PC-9 (cell line): Measurements from ENCODE around the gene PER2. TPM values are rescaled to one million over a fixed set of nuclear protein-coding genes. Genes with fewer than 3 reads are reported as not detected.

Experiments
- BruUV-seq: library from RNA; stranded (reverse); fragments of 400-500 nt; replicated peaks from 2 replicates; lab custom pipeline; 2021; lab: Mats Ljungman, UMichigan
- CTCF ChIA-PET: fragments of 300-600 bp; sonication (Branson Sonifier 250); formaldehyde crosslinking; loops from one replicate; lab custom pipeline; 2022; ENCODE audit warnings: antibody characterized with exemption; lab: Charles Lee
- POLR2A ChIA-PET: fragments of 300-600 bp; sonication (Branson Sonifier 250); formaldehyde crosslinking; loops from one replicate; lab custom pipeline; 2022; ENCODE audit warnings: antibody characterized with exemption; ENCODE audit not compliant: unreplicated experiment; lab: Charles Lee
- DNase-seq, 2 experiments: peaks; one replicate each; pipeline versions ENCODE4 v3.0.0 to v3.0.0-alpha.2; 2015 to 2022; ENCODE audit warnings: mixed read lengths in 1 of 2
- H2AFZ ChIP-seq: fragments of 200-600 bp; sonication (generic); 2 replicates; pipeline ENCODE4 v1.8.1; 2017; ENCODE audit warnings: antibody characterized with exemption
- H3F3A ChIP-seq: fragments of 200-600 bp; sonication (generic); 2 replicates; pipeline ENCODE4 v1.8.1; 2017; ENCODE audit warnings: antibody characterized with exemption, mild to moderate bottlenecking, low read depth; ENCODE audit not compliant: insufficient read depth
- H3K27ac ChIP-seq: fragments of 200-600 bp; sonication (generic); 2 replicates; pipeline ENCODE4 v1.6.1; 2016; ENCODE audit warnings: mixed run types
- H3K27me3 ChIP-seq: fragments of 200-600 bp; sonication (generic); 2 replicates; pipeline ENCODE4 v1.6.1; 2016; ENCODE audit warnings: low read depth, mixed run types; ENCODE audit not compliant: insufficient read depth
- H3K36me3 ChIP-seq: fragments of 200-600 bp; sonication (generic); 2 replicates; pipeline ENCODE4 v1.6.1; 2016; ENCODE audit warnings: low read depth, mixed run types
- H3K4me1 ChIP-seq: fragments of 200-600 bp; sonication (generic); replicated peaks from 2 replicates; pipeline ENCODE4 v1.6.1; 2016; ENCODE audit warnings: mixed run types; ENCODE audit not compliant: insufficient read depth
- H3K4me2 ChIP-seq: fragments of 200-600 bp; sonication (generic); 2 replicates; pipeline ENCODE4 v1.6.1; 2017; ENCODE audit warnings: mixed run types
- H3K4me3 ChIP-seq: fragments of 200-600 bp; sonication (generic); 2 replicates; pipeline ENCODE4 v1.6.1; 2016; ENCODE audit warnings: mixed run types
- H3K79me2 ChIP-seq: fragments of 200-600 bp; sonication (generic); 2 replicates; pipeline ENCODE4 v1.6.1; 2017; ENCODE audit warnings: low read depth, mixed run types
- H3K9me2 ChIP-seq: fragments of 200-600 bp; sonication (generic); 2 replicates; pipeline ENCODE4 v1.8.1; 2017; ENCODE audit warnings: mild to moderate bottlenecking; ENCODE audit not compliant: insufficient read depth
- H3K9me3 ChIP-seq: fragments of 200-600 bp; sonication (generic); 2 replicates; pipeline ENCODE4 v1.8.1; 2016; ENCODE audit warnings: low read depth; ENCODE audit not compliant: insufficient read depth
- H4K20me1 ChIP-seq: fragments of 200-600 bp; sonication (generic); 2 replicates; pipeline ENCODE4 v1.8.1; 2017; ENCODE audit not compliant: insufficient read depth
- CTCF ChIP-seq: fragments of 200-600 bp; sonication (generic); conservative IDR thresholded peaks from 2 replicates; pipeline ENCODE4 v1.6.1; 2017; ENCODE audit warnings: mixed run types, antibody characterized with exemption, mild to moderate bottlenecking, moderate library complexity
- EZH2 ChIP-seq: fragments of 200-600 bp; sonication (generic); IDR thresholded peaks from 2 replicates; pipeline ENCODE4 v1.8.0; 2017; ENCODE audit warnings: antibody characterized with exemption, low read depth
- intact Hi-C: fragments of 100-400 bp; cut with micrococcal nuclease; formaldehyde crosslinking; loops from one replicate; pipeline ENCODE4 v1.10.0; 2022; ENCODE audit not compliant: unreplicated experiment
- total RNA-seq: library from RNA; stranded (reverse); gene quantifications from 2 replicates; pipeline ENCODE4 v1.2.3, GENCODE V29; 2021

Gene PER2
- total RNA-seq, 1 experiment from 2014 or later: 18.9 TPM

DNA sequence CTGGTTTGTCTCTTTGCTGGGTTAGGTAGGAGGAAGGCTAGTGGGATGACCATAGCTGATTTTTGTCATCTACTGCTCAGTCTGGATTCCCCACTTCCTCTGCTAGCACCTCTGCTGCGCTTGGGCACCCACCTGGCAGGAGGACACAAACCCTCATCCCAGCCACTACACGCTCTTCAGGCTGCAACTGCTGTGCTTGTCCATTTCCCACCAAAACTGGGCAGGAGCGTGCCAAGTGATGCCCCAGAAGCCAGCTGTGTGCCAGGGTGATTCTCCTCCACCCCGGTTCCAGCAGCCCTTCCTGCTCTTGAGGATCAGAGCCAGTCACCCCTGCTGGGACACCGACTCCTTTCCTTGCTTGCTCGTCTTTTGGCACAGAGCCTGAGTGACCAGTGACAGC, 15.7 kb upstream of the PER2 start:
- CTCF ChIA-PET: interaction anchor here (0.6 kb wide), 1 partner anchor 439 kb away, joined by 6 read pairs; no protein-coding TSS in a partner anchor
- H3K4me2 ChIP-seq: no peak overlapping the region
- no peak for DNase-seq
- H3F3A ChIP-seq: no peaks in the 10 kb centered on the region
- no peaks in the 10 kb centered on the region for H3K36me3 ChIP-seq
- H4K20me1 ChIP-seq: no peaks in the 10 kb centered on the region
- H3K9me3 ChIP-seq: no peaks in the 10 kb centered on the region
- no peak overlapping the region for H2AFZ ChIP-seq
- intact Hi-C loops: no loop called here
- no peak overlapping the region for H3K27ac ChIP-seq
- BruUV-seq: no TSS peak
- no peaks in the 10 kb centered on the region for H3K79me2 ChIP-seq
- no peaks in the 10 kb centered on the region for H3K4me1 ChIP-seq
- POLR2A ChIA-PET: interaction anchor here (0.7 kb wide), 1 partner anchor 495 kb away, joined by 4 read pairs; no protein-coding TSS in a partner anchor
- TF ChIP-seq CTCF (no peak), EZH2 (no peak)
- no peaks in the 10 kb centered on the region for H3K9me2 ChIP-seq
- H3K4me3 ChIP-seq: no peak overlapping the region
- no peaks in the 10 kb centered on the region for H3K27me3 ChIP-seq

GRCh38 chr2:238302751-238303150, 14.3 kb upstream of the PER2 start:
- Histone ChIP-seq H3K4me2 (no peak overlapping the region), H3K27me3 (0 out of 2 replicates have a peak, but pooled peaks cover under 1% of the 10 kb centered on the region), H3K9me2 (no peaks in the 10 kb centered on the region), H3K9me3 (no peaks in the 10 kb centered on the region), H4K20me1 (no peaks in the 10 kb centered on the region; the same call in 1 of the 2 replicates), H3F3A (no peaks in the 10 kb centered on the region), H3K79me2 (no peaks in the 10 kb centered on the region), H3K4me3 (no peak overlapping the region), H3K4me1 (no peaks in the 10 kb centered on the region), H2AFZ (no peak overlapping the region), H3K27ac (no peak overlapping the region), H3K36me3 (no peaks in the 10 kb centered on the region)
- POLR2A ChIA-PET: no interaction called here
- TF ChIP-seq CTCF (no peak), EZH2 (no peak)
- intact Hi-C loops: no loop called here
- CTCF ChIA-PET: no interaction called here
- BruUV-seq: no TSS peak
- DNase-seq: no peak

DNA sequence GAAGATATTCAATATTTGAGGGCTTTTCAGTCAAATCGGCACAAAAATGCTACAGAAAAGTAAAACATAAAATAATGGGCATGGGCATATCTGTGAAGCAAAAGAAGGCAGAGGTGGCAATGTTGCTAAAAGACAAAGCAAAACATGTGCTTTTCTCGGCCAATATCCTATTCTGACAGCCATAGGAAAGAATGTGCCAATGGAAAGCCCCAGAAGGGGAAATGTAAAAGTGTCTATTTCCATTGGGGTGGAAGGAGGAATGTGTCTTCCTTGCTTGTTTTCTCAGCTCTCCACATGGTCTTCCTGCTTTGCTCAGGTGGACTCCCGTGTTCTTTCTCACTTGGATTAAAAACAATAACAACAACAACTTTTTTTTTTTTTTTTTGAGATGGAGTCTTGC, 13.7 kb upstream of the PER2 start:
- Histone ChIP-seq H3K27ac (no peak overlapping the region), H3K4me1 (no peaks in the 10 kb centered on the region), H3K4me2 (no peak overlapping the region), H3K9me2 (no peaks in the 10 kb centered on the region), H3K79me2 (no peaks in the 10 kb centered on the region), H4K20me1 (no peaks in the 10 kb centered on the region; the same call in 1 of the 2 replicates), H3F3A (no peaks in the 10 kb centered on the region), H3K36me3 (no peaks in the 10 kb centered on the region), H3K9me3 (no peaks in the 10 kb centered on the region), H3K4me3 (no peak overlapping the region), H2AFZ (no peak overlapping the region), H3K27me3 (peaks cover 7% of the 10 kb centered on the region; the same call in 1 of the 2 replicates)
- intact Hi-C loops: no loop called here
- POLR2A ChIA-PET: interaction anchor here (0.7 kb wide), 1 partner anchor 11 kb away, joined by 6 read pairs; no protein-coding TSS in a partner anchor
- TF ChIP-seq CTCF (no peak), EZH2 (no peak)
- no TSS peak for BruUV-seq
- CTCF ChIA-PET: interaction anchor here (0.9 kb wide), 1 partner anchor 15 kb away, joined by 3 read pairs; no protein-coding TSS in a partner anchor
- DNase-seq: no peak
